ENCODE results near the gene E2F3.

DNA sequence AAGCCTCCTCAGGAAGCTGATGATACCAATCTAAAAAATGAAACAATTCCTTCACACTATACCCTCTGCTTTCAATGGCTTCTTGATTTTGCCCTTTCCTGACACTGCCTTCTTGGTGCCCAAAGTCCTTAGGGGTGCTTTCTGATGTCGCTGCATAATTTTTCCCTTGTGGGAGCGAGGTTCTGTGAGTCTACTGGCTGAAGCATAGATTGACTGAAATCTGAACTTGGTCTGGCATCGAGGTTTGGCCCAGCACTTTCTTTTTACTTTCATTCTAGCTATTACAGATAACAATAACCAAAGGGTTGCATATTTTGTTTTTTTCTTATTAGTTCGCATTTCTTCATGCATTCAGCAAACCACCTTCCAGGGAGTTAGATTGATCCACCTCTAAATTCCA lies 65.8 kb downstream of the E2F3 start:
- TF ChIP-seq, protein P1, sequence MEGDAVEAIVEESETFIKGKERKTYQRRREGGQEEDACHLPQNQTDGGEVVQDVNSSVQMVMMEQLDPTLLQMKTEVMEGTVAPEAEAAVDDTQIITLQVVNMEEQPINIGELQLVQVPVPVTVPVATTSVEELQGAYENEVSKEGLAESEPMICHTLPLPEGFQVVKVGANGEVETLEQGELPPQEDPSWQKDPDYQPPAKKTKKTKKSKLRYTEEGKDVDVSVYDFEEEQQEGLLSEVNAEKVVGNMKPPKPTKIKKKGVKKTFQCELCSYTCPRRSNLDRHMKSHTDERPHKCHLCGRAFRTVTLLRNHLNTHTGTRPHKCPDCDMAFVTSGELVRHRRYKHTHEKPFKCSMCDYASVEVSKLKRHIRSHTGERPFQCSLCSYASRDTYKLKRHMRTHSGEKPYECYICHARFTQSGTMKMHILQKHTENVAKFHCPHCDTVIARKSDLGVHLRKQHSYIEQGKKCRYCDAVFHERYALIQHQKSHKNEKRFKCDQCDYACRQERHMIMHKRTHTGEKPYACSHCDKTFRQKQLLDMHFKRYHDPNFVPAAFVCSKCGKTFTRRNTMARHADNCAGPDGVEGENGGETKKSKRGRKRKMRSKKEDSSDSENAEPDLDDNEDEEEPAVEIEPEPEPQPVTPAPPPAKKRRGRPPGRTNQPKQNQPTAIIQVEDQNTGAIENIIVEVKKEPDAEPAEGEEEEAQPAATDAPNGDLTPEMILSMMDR (IDR thresholded peaks at IDR 0.05), result no peak
- no peak for TF ChIP-seq POLR2A (IDR thresholded peaks at IDR 0.05)

Measured in uterus (tissue), 2 donors.